Measurements from ENCODE around the gene MARCHF6.
"Not testable (repeated sequence)": the region's sequence is repeated elsewhere in the genome, so short reads cannot be mapped to it uniquely, and the experiment has no call there.

Gene MARCHF6, protein sequence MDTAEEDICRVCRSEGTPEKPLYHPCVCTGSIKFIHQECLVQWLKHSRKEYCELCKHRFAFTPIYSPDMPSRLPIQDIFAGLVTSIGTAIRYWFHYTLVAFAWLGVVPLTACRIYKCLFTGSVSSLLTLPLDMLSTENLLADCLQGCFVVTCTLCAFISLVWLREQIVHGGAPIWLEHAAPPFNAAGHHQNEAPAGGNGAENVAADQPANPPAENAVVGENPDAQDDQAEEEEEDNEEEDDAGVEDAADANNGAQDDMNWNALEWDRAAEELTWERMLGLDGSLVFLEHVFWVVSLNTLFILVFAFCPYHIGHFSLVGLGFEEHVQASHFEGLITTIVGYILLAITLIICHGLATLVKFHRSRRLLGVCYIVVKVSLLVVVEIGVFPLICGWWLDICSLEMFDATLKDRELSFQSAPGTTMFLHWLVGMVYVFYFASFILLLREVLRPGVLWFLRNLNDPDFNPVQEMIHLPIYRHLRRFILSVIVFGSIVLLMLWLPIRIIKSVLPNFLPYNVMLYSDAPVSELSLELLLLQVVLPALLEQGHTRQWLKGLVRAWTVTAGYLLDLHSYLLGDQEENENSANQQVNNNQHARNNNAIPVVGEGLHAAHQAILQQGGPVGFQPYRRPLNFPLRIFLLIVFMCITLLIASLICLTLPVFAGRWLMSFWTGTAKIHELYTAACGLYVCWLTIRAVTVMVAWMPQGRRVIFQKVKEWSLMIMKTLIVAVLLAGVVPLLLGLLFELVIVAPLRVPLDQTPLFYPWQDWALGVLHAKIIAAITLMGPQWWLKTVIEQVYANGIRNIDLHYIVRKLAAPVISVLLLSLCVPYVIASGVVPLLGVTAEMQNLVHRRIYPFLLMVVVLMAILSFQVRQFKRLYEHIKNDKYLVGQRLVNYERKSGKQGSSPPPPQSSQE

GRCh38 chr5:10353241-10354047 is at the start of gene MARCHF6:
Gene MARCHF6 (plus strand): TSS chr5:10353695. CDS start chr5:10353899, 204 bp downstream.
- peak within 1 kb of the TSS; percentile 80 for H3K4me3 ChIP-seq (ENCODE audit: low read length)
- TF ChIP-seq ZNF274 (IDR thresholded peaks at IDR 0.05; ENCODE audit: low read depth, low read length): no peak

DNA sequence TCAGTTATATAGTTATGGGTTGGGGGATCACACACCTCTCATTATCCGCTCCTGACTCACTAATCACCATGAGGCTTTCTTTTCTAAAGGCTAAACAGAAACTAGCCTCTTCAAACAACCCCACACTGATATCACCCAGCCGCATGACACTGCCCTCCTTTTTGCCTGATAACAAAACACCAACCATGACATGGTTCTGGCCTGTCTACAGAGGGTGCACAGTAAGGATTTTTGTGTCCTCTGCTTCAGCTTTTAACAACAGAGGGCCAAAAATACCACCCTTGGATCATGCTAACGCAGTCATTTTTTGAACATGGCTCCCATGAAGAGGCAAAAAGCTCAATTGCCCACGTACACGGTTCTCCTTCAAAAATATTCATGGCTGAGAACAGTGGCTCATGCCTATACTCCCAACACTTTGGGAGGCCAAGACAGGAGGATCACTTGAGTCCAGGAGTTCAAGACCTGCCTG is 49.8 kb upstream of the MARCHF6 start:
- no peak for TF ChIP-seq ZNF274 (IDR thresholded peaks at IDR 0.05; ENCODE audit: low read depth, low read length)
- no peak overlapping the region for H3K4me3 ChIP-seq (ENCODE audit: low read length)

GRCh38 chr5:10304932-10305331 is 48.6 kb upstream of the MARCHF6 start:
- no peak overlapping the region for H3K4me3 ChIP-seq (ENCODE audit: low read length)
- no peak for TF ChIP-seq ZNF274 (IDR thresholded peaks at IDR 0.05; ENCODE audit: low read depth, low read length)

- no peak overlapping the region for H3K4me3 ChIP-seq (ENCODE audit: low read length)
- no peak for TF ChIP-seq ZNF274 (IDR thresholded peaks at IDR 0.05; ENCODE audit: low read depth, low read length)
Measured at GRCh38 chr5:10306114-10306513, 47.4 kb upstream of the MARCHF6 start.

DNA sequence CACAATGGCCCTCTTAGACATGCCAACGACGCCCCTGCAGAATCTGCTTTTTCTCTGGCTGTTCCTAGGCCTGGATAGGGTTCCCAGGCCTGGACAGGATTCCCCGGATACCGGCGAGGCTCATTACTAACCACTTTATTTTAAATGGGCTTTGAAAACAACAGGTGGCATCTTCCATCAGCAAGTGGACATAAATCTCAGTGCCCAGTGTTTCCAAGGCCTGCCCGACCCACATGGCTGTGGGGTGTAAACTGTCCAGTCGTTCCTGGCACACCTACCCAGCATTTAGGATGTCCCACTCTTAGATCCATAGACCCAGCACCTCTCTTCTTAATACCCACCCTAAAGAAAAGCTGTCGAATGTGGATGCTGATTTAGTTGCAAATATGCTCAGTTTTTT is 46.7 kb upstream of the MARCHF6 start:
- no peak for TF ChIP-seq ZNF274 (IDR thresholded peaks at IDR 0.05; ENCODE audit: low read depth, low read length)
- peak overlapping the region; percentile 60 for H3K4me3 ChIP-seq (ENCODE audit: low read length)

DNA sequence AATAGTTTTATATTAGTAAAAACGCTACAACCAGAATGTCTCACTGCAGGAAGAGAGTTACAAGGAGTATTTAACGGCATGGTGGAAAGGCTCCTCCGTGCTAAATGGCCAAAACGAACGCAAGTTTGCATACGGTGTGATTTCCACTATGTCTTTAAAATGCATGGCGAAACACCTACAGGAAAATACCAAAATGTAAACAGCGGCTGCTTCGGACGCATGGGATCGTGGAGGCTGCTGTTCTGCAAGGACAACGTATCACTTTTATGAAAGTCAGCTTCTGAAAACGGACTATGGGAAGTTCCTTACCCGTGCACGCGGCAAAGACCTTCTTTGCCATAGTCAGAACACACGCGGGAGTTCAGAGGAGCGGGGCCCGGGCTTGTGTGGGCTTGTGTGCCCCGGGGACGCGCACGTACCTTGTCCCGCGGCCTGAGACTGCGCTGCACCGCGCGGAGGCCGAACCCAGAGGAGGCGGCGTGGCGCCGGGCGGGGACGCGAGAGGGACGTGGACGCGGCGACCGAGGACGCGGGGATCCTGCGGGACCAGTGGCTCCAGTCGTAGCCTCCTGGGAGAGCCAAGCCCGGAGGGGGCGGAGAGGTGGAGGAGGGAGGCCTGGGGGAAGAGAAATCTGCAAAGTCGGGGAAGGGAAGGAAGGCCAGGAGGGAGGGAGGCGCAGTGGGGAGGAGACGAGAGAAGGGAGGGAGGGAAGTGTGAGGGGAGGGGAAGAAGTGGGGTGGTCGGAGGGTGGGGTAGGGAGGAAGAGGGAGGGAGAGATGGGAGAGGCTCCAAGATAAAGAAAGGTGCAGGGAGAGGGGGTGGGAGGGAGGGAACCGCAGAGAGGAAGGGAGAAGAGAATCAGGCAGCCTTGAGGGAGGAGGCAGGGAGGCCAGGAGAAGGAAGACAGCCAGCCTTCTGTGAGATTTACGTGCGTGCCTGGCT is 46.0 kb upstream of the MARCHF6 start, which contains the start of gene CMBL:
TSS of gene CMBL (minus strand) at position 697 of the 943 bp plus-strand sequence. CDS start 17,140 bp downstream, outside the sequence.
- TF ChIP-seq ZNF274 (IDR thresholded peaks at IDR 0.05; ENCODE audit: low read depth, low read length): no peak
- peak within 1 kb of the TSS; percentile 60 for H3K4me3 ChIP-seq (ENCODE audit: low read length)

DNA sequence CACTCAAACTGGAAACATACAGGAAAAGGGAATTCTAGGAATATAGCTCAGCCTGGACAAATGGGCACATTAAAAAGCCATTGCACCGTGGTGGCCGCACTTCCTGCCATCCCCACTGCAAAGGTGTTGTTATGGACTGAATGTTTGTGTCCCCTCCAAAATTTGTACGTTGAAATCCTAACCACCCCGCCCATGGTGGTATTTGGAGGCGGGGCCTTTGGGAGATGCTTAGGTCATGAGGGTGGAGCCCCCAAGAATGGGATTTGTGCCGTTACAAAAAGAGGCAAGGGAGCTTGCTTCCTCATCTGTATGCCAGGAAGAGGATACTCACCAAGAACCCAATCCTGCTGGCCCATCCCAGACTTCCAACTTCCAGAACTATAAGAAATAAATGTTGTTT is 44.7 kb upstream of the MARCHF6 start:
- no peak overlapping the region for H3K4me3 ChIP-seq (ENCODE audit: low read length)
- no peak for TF ChIP-seq ZNF274 (IDR thresholded peaks at IDR 0.05; ENCODE audit: low read depth, low read length)

GRCh38 chr5:10310066-10310779 is 43.3 kb upstream of the MARCHF6 start:
- TF ChIP-seq ZNF274 (IDR thresholded peaks at IDR 0.05; ENCODE audit: low read depth, low read length): no peak
- H3K4me3 ChIP-seq (ENCODE audit: low read length): no peak overlapping the region

GRCh38 chr5:10310835-10311570 is 42.5 kb upstream of the MARCHF6 start:
- H3K4me3 ChIP-seq (ENCODE audit: low read length): not testable (repeated sequence)

DNA sequence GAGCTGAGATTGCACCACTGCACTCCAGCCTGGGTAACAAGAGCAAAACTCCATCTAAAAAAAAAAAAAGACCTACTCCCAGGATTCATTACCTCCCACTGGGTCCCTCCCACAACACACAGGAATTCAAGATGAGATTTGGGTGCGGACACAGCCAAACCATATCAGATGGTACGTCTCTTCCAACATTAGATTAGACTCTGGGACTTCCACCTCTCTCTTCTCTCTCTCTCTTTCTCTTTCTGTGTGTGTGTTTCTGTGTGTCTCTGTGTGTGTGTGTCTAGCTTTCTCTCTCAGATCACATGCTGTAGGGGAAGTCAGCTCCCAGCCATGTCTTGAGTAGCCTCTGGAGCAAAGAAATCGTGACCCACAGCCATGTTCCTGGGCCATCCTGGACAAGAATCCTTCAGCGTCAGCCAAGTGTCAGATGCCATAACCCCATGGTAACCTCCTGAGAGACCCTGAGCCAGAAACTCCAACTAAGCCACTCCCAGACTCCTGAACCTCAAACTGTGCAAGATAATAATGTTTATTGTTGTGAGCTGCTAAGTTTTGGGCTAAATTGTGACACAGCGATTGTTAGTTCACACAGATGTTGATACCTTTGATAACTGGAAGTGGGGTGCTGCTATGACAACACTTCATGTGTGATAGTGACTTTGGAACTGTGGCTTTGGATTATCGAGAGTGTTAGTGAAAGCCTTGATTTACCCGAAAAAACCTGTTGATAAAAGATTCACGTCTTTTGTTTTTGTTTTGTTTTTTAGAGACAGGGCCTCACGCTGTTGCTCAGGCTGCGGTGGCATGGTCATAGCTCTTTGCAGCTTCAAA is 41.7 kb upstream of the MARCHF6 start:
- no peak for TF ChIP-seq ZNF274 (IDR thresholded peaks at IDR 0.05; ENCODE audit: low read depth, low read length)
- no peak overlapping the region for H3K4me3 ChIP-seq (ENCODE audit: low read length)

DNA sequence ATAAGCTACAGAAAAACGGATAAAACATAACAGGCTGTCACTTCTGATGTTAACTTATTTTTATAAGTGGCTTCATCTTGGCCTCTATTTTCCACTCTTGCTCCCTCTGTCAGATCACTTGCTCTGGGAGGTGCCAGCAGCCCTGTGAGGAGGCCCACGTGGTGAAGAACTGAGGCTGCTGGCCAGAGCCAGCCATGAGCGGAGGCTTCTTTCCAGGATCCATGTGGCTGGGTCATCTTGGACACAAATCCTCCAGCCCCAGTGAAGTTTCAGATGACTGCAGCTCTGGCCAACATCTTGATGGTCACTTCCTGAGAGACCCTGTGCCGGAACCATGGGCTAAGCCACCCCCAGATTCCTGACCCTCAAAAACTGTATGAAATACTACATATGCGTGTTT is 38.3 kb upstream of the MARCHF6 start:
- TF ChIP-seq ZNF274 (IDR thresholded peaks at IDR 0.05; ENCODE audit: low read depth, low read length): no peak

More for the DNA sequence above, 38.3 kb upstream of the MARCHF6 start:
- H3K4me3 ChIP-seq (ENCODE audit: low read length): no peak overlapping the region
